Muscle layer of duodenum (tissue), 2 donors: ENCODE data around the gene SLC7A11.

Source experiments
- H3K27ac ChIP-seq: one replicate; pipeline ENCODE4 v1.7.0; 2013; ENCODE audit warnings: mild to moderate bottlenecking, low read length
- H3K27me3 ChIP-seq: one replicate; pipeline ENCODE4 v1.7.0; 2013; ENCODE audit warnings: low read depth, mild to moderate bottlenecking, control low read depth, low read length
- H3K36me3 ChIP-seq, 2 donors: one replicate each; pipeline ENCODE4 v1.7.0; 2013; ENCODE audit warnings: low read length in 2 of 2, control low read depth in 1 of 2, mild to moderate bottlenecking in 1 of 2; ENCODE audit not compliant: insufficient read depth in 2 of 2, control insufficient read depth in 1 of 2
- H3K4me1 ChIP-seq, 2 donors: one replicate each; pipeline ENCODE4 v1.7.0; 2013; ENCODE audit warnings: low read length in 2 of 2, mild to moderate bottlenecking in 2 of 2, control low read depth in 1 of 2, moderate library complexity in 1 of 2; ENCODE audit not compliant: insufficient read depth in 2 of 2, control insufficient read depth in 1 of 2
- H3K4me3 ChIP-seq, 2 donors: one replicate each; pipeline ENCODE4 v1.7.0; 2013; ENCODE audit warnings: low read length in 2 of 2, low read depth in 1 of 2, mild to moderate bottlenecking in 1 of 2
- H3K9me3 ChIP-seq, 2 donors: one replicate each; pipeline ENCODE4 v1.7.0; 2013; ENCODE audit warnings: low read length in 2 of 2, control low read depth in 1 of 2, mild to moderate bottlenecking in 1 of 2; ENCODE audit not compliant: control insufficient read depth in 1 of 2
- donor health status: healthy.

SLC7A11 gene

GRCh38 chr4:138185859-138186645 is 56.1 kb downstream of the SLC7A11 start:
- no peak overlapping the region for H3K27ac ChIP-seq
- H3K27me3 ChIP-seq = no peaks in the 10 kb centered on the region
- H3K4me1 ChIP-seq = no peaks in the 10 kb centered on the region
- no peaks in the 10 kb centered on the region for H3K9me3 ChIP-seq
- no peaks in the 10 kb centered on the region for H3K36me3 ChIP-seq
- H3K4me3 ChIP-seq = no peak overlapping the region

- Histone ChIP-seq H3K27ac (no peak overlapping the region), H3K4me1 (no peaks in the 10 kb centered on the region), H3K4me3 (no peak overlapping the region), H3K36me3 (no peaks in the 10 kb centered on the region), H3K9me3 (no peaks in the 10 kb centered on the region), H3K27me3 (no peaks in the 10 kb centered on the region)
Measured at GRCh38 chr4:138184886-138185285, 57.3 kb downstream of the SLC7A11 start.

GRCh38 chr4:138182838-138183426 is 59.2 kb downstream of the SLC7A11 start:
- Histone ChIP-seq H3K27me3 (no peaks in the 10 kb centered on the region), H3K9me3 (no peaks in the 10 kb centered on the region), H3K4me3 (no peak overlapping the region), H3K27ac (no peak overlapping the region), H3K4me1 (no peaks in the 10 kb centered on the region), H3K36me3 (no peaks in the 10 kb centered on the region)

GRCh38 chr4:138181287-138181686 is 60.9 kb downstream of the SLC7A11 start:
- H3K27ac ChIP-seq = no peak overlapping the region
- no peak overlapping the region for H3K4me3 ChIP-seq
- H3K27me3 ChIP-seq = no peaks in the 10 kb centered on the region
- no peaks in the 10 kb centered on the region for H3K9me3 ChIP-seq
- H3K4me1 ChIP-seq = no peaks in the 10 kb centered on the region
- no peaks in the 10 kb centered on the region for H3K36me3 ChIP-seq

- H3K9me3 ChIP-seq = no peaks in the 10 kb centered on the region
- H3K4me1 ChIP-seq = no peaks in the 10 kb centered on the region
- no peak overlapping the region for H3K4me3 ChIP-seq
- H3K36me3 ChIP-seq = no peaks in the 10 kb centered on the region
- H3K27me3 ChIP-seq = no peaks in the 10 kb centered on the region
- no peak overlapping the region for H3K27ac ChIP-seq
Measured at GRCh38 chr4:138178566-138178965, 63.6 kb downstream of the SLC7A11 start.

GRCh38 chr4:138177278-138177968 is 64.7 kb downstream of the SLC7A11 start:
- Histone ChIP-seq H3K36me3 (no peaks in the 10 kb centered on the region), H3K9me3 (no peaks in the 10 kb centered on the region), H3K27ac (no peak overlapping the region), H3K4me1 (no peaks in the 10 kb centered on the region), H3K27me3 (no peaks in the 10 kb centered on the region), H3K4me3 (no peak overlapping the region)

GRCh38 chr4:138174981-138175794 is 67.0 kb downstream of the SLC7A11 start:
- no peak overlapping the region for H3K27ac ChIP-seq
- no peaks in the 10 kb centered on the region for H3K4me1 ChIP-seq
- H3K27me3 ChIP-seq = no peaks in the 10 kb centered on the region
- H3K36me3 ChIP-seq = no peaks in the 10 kb centered on the region
- no peaks in the 10 kb centered on the region for H3K9me3 ChIP-seq
- no peak overlapping the region for H3K4me3 ChIP-seq

- no peak overlapping the region for H3K27ac ChIP-seq
- no peaks in the 10 kb centered on the region for H3K27me3 ChIP-seq
- H3K9me3 ChIP-seq = no peaks in the 10 kb centered on the region
- H3K4me3 ChIP-seq = no peak overlapping the region
- H3K4me1 ChIP-seq = no peaks in the 10 kb centered on the region
- no peaks in the 10 kb centered on the region for H3K36me3 ChIP-seq
Measured at GRCh38 chr4:138164208-138164607, 77.9 kb downstream of the SLC7A11 start.

GRCh38 chr4:138163171-138163570 is 79.0 kb downstream of the SLC7A11 start:
- H3K4me3 ChIP-seq = no peak overlapping the region
- H3K36me3 ChIP-seq = no peaks in the 10 kb centered on the region
- no peaks in the 10 kb centered on the region for H3K4me1 ChIP-seq
- H3K27me3 ChIP-seq = no peaks in the 10 kb centered on the region
- H3K27ac ChIP-seq = no peak overlapping the region
- H3K9me3 ChIP-seq = no peaks in the 10 kb centered on the region

- Histone ChIP-seq H3K36me3 (no peaks in the 10 kb centered on the region), H3K4me3 (no peak overlapping the region), H3K4me1 (no peaks in the 10 kb centered on the region), H3K9me3 (no peaks in the 10 kb centered on the region), H3K27ac (no peak overlapping the region), H3K27me3 (no peaks in the 10 kb centered on the region)
Measured at GRCh38 chr4:138162259-138162658, 79.9 kb downstream of the SLC7A11 start.

GRCh38 chr4:138161351-138161750 is 80.8 kb downstream of the SLC7A11 start:
- H3K4me3 ChIP-seq = no peak overlapping the region
- H3K4me1 ChIP-seq = no peaks in the 10 kb centered on the region
- no peaks in the 10 kb centered on the region for H3K9me3 ChIP-seq
- H3K27me3 ChIP-seq = no peaks in the 10 kb centered on the region
- H3K36me3 ChIP-seq = no peaks in the 10 kb centered on the region
- H3K27ac ChIP-seq = no peak overlapping the region
